Sigmoid colon (tissue), 4 donors: ENCODE data around the gene RHOC.

Experiments used
- EP300 ChIP-seq, 4 donors: sonication (generic); formaldehyde crosslinking; IDR thresholded peaks; one replicate each; pipeline ENCODE4 v1.6.1; 2017; ENCODE audit warnings: antibody characterized with exemption in 4 of 4
- POLR2A ChIP-seq, 2 donors: fragments of 450-650 bp; IDR thresholded peaks; one replicate each; pipeline ENCODE4 v1.6.1; 2016; ENCODE audit warnings: antibody characterized with exemption in 2 of 2, mild to moderate bottlenecking in 2 of 2, moderate library complexity in 2 of 2
- TF ChIP-seq, protein P1 (sequence below), 4 experiments: fragments of 450-650 bp in 3 of 4; fragments of 200-600 bp in 1 of 4; IDR thresholded peaks; one replicate each; pipeline ENCODE4 v1.5.1; 2016 to 2019; ENCODE audit warnings: antibody characterized with exemption in 4 of 4, mild to moderate bottlenecking in 3 of 4, moderate library complexity in 2 of 4

GRCh38 chr1:112743174-112744008 lies 36.5 kb upstream of the RHOC start:
- TF ChIP-seq, protein P1, sequence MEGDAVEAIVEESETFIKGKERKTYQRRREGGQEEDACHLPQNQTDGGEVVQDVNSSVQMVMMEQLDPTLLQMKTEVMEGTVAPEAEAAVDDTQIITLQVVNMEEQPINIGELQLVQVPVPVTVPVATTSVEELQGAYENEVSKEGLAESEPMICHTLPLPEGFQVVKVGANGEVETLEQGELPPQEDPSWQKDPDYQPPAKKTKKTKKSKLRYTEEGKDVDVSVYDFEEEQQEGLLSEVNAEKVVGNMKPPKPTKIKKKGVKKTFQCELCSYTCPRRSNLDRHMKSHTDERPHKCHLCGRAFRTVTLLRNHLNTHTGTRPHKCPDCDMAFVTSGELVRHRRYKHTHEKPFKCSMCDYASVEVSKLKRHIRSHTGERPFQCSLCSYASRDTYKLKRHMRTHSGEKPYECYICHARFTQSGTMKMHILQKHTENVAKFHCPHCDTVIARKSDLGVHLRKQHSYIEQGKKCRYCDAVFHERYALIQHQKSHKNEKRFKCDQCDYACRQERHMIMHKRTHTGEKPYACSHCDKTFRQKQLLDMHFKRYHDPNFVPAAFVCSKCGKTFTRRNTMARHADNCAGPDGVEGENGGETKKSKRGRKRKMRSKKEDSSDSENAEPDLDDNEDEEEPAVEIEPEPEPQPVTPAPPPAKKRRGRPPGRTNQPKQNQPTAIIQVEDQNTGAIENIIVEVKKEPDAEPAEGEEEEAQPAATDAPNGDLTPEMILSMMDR (IDR thresholded peaks at IDR 0.05): no peak
- TF ChIP-seq POLR2A (IDR thresholded peaks at IDR 0.05) (no peak), EP300 (IDR thresholded peaks at IDR 0.05) (no peak)
